Suprapubic skin (tissue), 3 donors: ENCODE results near the gene SOSTDC1.

Experiments used
- CTCF ChIP-seq, 2 donors: fragments of 200-600 bp in 1 of 2; fragments of 450-650 bp in 1 of 2; sonication (generic) in 1 of 2; IDR thresholded peaks; one replicate each; pipeline ENCODE4 v1.5.1; 2016 to 2019; ENCODE audit warnings: antibody characterized with exemption in 2 of 2, mild to moderate bottlenecking in 1 of 2, moderate library complexity in 1 of 2
- POLR2AphosphoS5 ChIP-seq, 3 donors: sonication (generic); formaldehyde crosslinking; IDR thresholded peaks; one replicate each; pipeline ENCODE4 v1.6.1; 2017; ENCODE audit warnings: antibody characterized with exemption in 3 of 3

DNA sequence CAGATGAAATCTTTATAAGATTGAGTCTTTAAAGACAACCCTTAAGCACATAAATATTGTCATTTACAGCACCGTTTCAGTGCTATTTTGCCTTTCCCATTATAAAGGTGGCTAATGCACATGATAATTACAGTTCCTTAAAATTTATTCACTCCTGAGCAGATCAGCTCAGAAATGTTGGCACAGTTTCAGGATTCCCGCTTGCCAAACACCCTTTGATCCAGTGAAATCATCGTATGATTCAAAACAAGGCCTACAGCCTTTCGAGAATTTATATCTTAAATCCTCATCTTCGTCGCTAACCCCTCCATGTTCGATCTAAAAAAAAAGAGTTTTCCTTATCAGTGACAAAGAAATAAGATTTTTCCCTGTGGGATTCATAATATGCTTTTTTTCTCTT lies 14.1 kb upstream of the SOSTDC1 start:
- no peak for TF ChIP-seq POLR2AphosphoS5 (IDR thresholded peaks at IDR 0.05)
- TF ChIP-seq CTCF (IDR thresholded peaks at IDR 0.05), result no peak
